Measurements from ENCODE around the gene RAB17. TPM values are rescaled to one million over a fixed set of nuclear protein-coding genes. Genes with fewer than 3 reads are reported as not detected.
A peak's percentile ranks its signal among the peaks of the same experiment; 100 is the strongest.
"Not testable (repeated sequence)": the region's sequence is repeated elsewhere in the genome, so short reads cannot be mapped to it uniquely, and the experiment has no call there.

The RAB17 gene
- total RNA-seq, 3 donors from 2014 or later (not counting 1 experiment from before 2014, with no cell fraction given), result not detected

DNA sequence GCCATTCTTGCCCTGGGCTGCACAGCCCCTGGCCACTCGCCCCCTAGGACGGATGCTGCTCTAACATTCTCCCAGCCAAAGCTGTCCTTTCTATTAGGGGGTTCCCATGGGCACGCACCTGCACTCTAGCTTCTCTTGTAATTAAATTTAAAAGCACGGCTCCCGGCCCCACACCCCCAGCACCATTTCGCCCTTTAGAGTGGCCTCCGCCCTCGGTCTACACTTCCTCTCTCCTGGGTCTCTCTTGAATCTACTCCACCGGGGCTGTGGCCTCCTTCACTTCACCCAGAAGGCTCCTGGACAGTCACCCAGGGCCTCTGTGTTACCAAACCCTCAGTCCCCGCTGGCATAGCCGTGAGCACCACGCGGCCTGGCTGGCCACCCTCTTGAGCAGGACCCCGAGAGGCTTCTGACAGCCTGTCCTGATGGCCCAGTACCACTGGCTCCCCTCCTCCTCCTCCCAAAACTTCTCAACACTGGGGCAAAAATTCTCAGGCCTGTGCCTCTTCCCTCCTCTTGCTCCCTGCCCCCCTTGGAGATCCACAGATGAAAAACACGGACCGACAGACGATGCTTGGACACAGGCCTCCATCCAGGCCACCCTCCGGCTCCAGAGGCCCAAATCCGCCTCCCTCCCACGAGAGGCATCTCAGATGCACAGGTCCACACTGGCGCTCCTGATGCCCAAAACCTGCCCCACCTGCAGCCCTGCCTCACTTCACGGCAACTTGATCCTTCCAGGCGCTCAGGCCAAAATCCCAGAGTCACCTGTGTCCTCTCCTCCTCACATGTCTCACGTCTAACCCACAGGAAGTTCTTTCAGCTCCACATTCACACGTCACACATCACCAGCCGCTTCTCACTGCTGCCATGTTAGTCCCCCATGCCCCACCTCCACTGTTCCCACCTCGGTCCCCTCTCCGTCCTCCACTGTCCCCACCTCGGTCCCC lies 6.9 kb upstream of the RAB17 start:
- intact Hi-C loops (cut with micrococcal nuclease), result no loop called here
- no peaks in the 10 kb centered on the region for H3K36me3 Mint-ChIP-seq
- H3K27ac Mint-ChIP-seq, result peak overlapping the region; percentile 16 to 79
- TF ChIP-seq CTCF (IDR thresholded peaks at IDR 0.05), result no peak
- Histone ChIP-seq H3K4me1 (ENCODE audit: control insufficient read depth, insufficient read depth, low read length) (no peaks in the 10 kb centered on the region), H3K36me3 (ENCODE audit: control insufficient read depth, insufficient read depth, low read length) (no peaks in the 10 kb centered on the region), H3K27me3 (ENCODE audit: control insufficient read depth, insufficient read depth, low read length) (no peaks in the 10 kb centered on the region), H3K27ac (ENCODE audit: low read length) (no peak overlapping the region), H3K9me3 (ENCODE audit: control insufficient read depth, insufficient read depth, low read length) (no peaks in the 10 kb centered on the region), H3K4me3 (ENCODE audit: low read length) (no peak overlapping the region)
- no peak overlapping the region for H3K4me3 Mint-ChIP-seq
- H3K27me3 Mint-ChIP-seq (ENCODE audit: low read depth in 2 of 2), result no peaks in the 10 kb centered on the region
- no peak for ATAC-seq
- H3K9me3 Mint-ChIP-seq, result no peaks in the 10 kb centered on the region
- WGBS (ENCODE audit: insufficient coverage), result 80% methylated on average over 29 of the region's 29 CpGs
- H3K4me1 Mint-ChIP-seq, result peaks cover 0 to 16% of the 10 kb centered on the region in 2 donors
- DNase-seq, result no peak

DNA sequence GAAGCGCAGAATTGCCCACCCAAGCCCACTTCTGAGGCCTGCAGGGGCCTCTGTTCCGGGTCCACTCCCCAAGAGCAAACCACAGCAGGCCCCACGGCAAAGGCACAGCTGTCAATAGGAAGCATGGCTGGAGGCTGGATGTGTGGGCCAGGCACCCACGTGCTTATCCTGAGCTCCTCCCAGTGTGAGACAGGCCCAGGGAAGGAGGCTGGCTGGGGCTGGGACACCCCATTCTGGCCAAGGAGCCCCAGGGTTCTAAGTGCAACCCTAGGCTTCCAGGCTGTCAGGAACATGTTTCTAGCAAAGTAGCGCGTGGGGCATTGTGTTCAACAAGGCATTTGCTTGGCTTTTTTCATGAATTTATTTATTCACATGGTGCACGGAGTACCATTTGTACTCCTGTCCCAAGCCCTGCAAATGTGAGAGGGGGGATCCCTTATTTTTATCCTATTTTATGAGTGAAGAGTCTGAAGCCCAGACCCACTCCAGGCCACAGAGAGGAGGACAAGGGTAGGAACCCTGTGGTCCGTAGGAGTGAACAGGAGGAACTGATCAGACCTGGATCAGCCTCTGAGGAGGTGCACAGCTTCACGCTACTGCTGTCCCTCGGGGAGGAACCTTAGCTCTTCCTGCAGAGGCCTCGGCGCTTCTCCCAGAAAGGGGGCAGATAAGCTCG lies 6.1 kb upstream of the RAB17 start:
- H3K4me1 ChIP-seq (ENCODE audit: control insufficient read depth, insufficient read depth, low read length), result peaks cover 2% of the 10 kb centered on the region
- intact Hi-C loops (cut with micrococcal nuclease), result no loop called here
- no peak for TF ChIP-seq CTCF (IDR thresholded peaks at IDR 0.05)
- H3K27me3 Mint-ChIP-seq (ENCODE audit: low read depth in 2 of 2), result no peaks in the 10 kb centered on the region
- H3K4me1 Mint-ChIP-seq, result peaks cover 0 to 16% of the 10 kb centered on the region in 2 donors
- no peak overlapping the region for H3K27ac Mint-ChIP-seq
- H3K4me3 Mint-ChIP-seq, result no peak overlapping the region
- H3K27ac ChIP-seq (ENCODE audit: low read length), result no peak overlapping the region
- H3K36me3 ChIP-seq (ENCODE audit: control insufficient read depth, insufficient read depth, low read length), result no peaks in the 10 kb centered on the region
- ATAC-seq (peak in 1 of 3 donors; percentile 46), DNase-seq (no peak)
- WGBS (ENCODE audit: insufficient coverage), result 79% methylated on average over 13 of the region's 13 CpGs
- no peaks in the 10 kb centered on the region for H3K27me3 ChIP-seq (ENCODE audit: control insufficient read depth, insufficient read depth, low read length)
- H3K4me3 ChIP-seq (ENCODE audit: low read length), result no peak overlapping the region
- H3K36me3 Mint-ChIP-seq, result no peaks in the 10 kb centered on the region
- H3K9me3 Mint-ChIP-seq, result no peaks in the 10 kb centered on the region
- no peaks in the 10 kb centered on the region for H3K9me3 ChIP-seq (ENCODE audit: control insufficient read depth, insufficient read depth, low read length)

DNA sequence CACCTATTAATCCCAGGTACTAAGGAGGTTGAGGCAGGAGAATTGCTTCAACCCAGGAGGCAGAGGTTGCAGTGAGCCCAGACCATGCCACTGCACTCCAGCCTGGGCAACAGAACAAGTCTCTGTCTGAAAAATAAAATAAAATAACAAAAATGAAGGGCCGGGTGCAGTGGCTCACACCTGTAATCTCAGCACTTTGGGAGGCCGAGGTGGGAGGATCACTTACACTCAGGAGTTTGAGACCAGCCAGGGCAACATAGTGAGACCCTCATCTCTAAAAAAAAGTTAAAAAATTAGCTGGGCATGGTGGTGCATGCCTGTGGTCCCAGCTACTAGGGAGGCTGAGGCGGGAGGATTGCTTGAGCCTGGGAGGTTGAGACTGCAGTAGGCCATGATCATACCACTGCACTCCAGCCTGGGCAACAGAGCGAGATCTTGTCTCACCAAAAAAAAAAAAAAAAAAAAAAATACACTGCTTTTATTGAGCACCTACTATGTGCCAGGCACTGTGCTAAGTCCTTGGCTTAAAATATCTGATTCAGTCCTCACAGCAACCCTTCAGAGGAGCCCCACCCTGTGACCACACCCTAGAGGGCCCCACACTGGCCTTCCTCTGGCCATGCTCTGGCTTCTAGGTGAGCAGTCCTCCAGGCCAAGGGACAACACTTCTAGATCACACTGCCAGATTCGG lies 5.4 kb upstream of the RAB17 start:
- H3K9me3 ChIP-seq (ENCODE audit: control insufficient read depth, insufficient read depth, low read length); H3K27ac ChIP-seq (ENCODE audit: low read length); H3K4me3 ChIP-seq (ENCODE audit: low read length); H3K27ac Mint-ChIP-seq; H3K36me3 ChIP-seq (ENCODE audit: control insufficient read depth, insufficient read depth, low read length); H3K27me3 ChIP-seq (ENCODE audit: control insufficient read depth, insufficient read depth, low read length); ATAC-seq; H3K27me3 Mint-ChIP-seq (ENCODE audit: low read depth in 2 of 2); intact Hi-C loops (cut with micrococcal nuclease); H3K4me1 ChIP-seq (ENCODE audit: control insufficient read depth, insufficient read depth, low read length); H3K36me3 Mint-ChIP-seq; DNase-seq; H3K9me3 Mint-ChIP-seq; H3K4me3 Mint-ChIP-seq: not testable (repeated sequence)
- 91% methylated on average over 5 of the region's 5 CpGs for WGBS (ENCODE audit: insufficient coverage)
- peaks cover 0 to 16% of the 10 kb centered on the region in 2 donors for H3K4me1 Mint-ChIP-seq

DNA sequence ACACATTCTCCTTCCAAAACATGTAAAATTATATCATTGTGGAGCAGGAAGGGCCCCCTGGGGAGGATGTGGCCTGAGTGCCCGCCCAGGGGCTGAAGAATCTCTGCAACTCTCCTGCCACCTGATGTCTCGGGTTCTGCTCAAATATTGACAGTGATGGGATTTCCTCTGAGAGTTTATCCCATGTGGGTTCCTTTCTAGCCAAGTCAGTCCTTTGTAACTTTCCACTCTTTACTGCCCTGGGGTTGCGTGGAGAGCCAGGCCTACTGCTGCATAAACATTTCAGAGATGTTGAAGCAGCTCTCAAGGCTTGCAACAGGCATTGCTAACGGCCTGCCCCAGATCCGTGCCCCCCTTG lies 4.0 kb upstream of the RAB17 start:
- WGBS (ENCODE audit: insufficient coverage), result 74% methylated on average over 5 of the region's 5 CpGs
- Mint-ChIP-seq H3K27me3 (ENCODE audit: low read depth in 2 of 2) (no peaks in the 10 kb centered on the region), H3K9me3 (no peaks in the 10 kb centered on the region), H3K4me3 (no peak overlapping the region), H3K4me1 (peaks cover 0 to 16% of the 10 kb centered on the region in 2 donors), H3K36me3 (no peaks in the 10 kb centered on the region), H3K27ac (no peak overlapping the region)
- ATAC-seq (no peak), DNase-seq (no peak)
- Histone ChIP-seq H3K36me3 (ENCODE audit: control insufficient read depth, insufficient read depth, low read length) (no peaks in the 10 kb centered on the region), H3K27me3 (ENCODE audit: control insufficient read depth, insufficient read depth, low read length) (no peaks in the 10 kb centered on the region), H3K4me1 (ENCODE audit: control insufficient read depth, insufficient read depth, low read length) (peaks cover 6% of the 10 kb centered on the region), H3K9me3 (ENCODE audit: control insufficient read depth, insufficient read depth, low read length) (no peaks in the 10 kb centered on the region), H3K27ac (ENCODE audit: low read length) (no peak overlapping the region), H3K4me3 (ENCODE audit: low read length) (no peak overlapping the region)
- intact Hi-C loops (cut with micrococcal nuclease), result no loop called here
- no peak for TF ChIP-seq CTCF (IDR thresholded peaks at IDR 0.05)

Measured in natural killer cell (primary cell).